KBM-7 (cell line): ENCODE data around the gene GPC6.

Experiments
- DNase-seq: peaks from one replicate; pipeline ENCODE4 v3.0.0-alpha.2; 2015
- in situ Hi-C: fragments of 300-500 bp; cut with MboI; formaldehyde crosslinking; loops from 2 replicates; pipeline ENCODE4 v1.14.3; 2020; ENCODE audit warnings: low sequenced_read_pairs, low pct_unique_long_range_greater_than_20kb, mixed read lengths

The GPC6 gene

GRCh38 chr13:93685900-93686299 lies 459.3 kb downstream of the GPC6 start:
- no peak for DNase-seq

DNA sequence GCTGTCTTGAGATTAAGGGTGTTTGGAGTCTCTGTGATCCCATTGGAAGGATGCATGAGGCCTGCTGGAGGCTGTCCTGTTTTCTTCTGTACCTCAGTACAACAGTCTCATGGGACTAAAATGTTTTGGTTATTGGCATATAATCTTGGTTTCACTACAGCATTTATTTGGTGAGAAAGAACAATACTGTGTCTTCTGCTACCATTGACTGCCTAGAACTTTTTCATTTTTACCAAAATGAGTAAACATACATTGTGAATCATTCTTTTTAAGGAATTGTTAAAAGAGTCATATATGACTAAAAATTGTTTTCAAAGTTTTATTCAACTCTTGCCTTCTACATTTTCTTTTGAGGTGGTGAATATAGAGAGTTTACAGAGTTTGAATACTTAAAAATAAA lies 459.8 kb downstream of the GPC6 start:
- no peak for DNase-seq
- in situ Hi-C loops: no loop called here

More at GRCh38 chr13:93685900-93686299, 459.3 kb downstream of the GPC6 start:
- in situ Hi-C loops: no loop called here

- in situ Hi-C loops: no loop called here
- DNase-seq: no peak
Measured at GRCh38 chr13:93687261-93687660, 460.7 kb downstream of the GPC6 start.

DNA sequence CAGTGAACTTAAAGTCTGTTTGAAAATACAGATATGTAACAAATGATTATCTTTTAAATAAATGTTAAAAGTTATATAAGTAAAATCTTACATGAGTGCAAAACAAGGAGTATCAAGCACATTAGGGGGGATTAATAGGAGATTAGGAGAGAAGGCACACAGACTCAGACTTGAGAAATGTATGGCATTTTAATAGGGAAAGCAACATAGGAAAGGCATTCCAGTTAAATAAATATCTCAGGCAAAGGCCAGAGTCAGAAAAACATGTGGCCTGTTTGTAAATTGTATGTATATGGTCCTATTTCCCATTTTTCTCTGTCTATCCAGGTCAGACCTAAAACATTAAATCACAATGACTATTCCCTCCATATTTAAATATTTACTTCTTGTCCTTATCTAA lies 462.7 kb downstream of the GPC6 start:
- no peak for DNase-seq
- in situ Hi-C loops: no loop called here

GRCh38 chr13:93690139-93690538 lies 463.5 kb downstream of the GPC6 start:
- in situ Hi-C loops: no loop called here
- DNase-seq: peak; percentile 18

DNA sequence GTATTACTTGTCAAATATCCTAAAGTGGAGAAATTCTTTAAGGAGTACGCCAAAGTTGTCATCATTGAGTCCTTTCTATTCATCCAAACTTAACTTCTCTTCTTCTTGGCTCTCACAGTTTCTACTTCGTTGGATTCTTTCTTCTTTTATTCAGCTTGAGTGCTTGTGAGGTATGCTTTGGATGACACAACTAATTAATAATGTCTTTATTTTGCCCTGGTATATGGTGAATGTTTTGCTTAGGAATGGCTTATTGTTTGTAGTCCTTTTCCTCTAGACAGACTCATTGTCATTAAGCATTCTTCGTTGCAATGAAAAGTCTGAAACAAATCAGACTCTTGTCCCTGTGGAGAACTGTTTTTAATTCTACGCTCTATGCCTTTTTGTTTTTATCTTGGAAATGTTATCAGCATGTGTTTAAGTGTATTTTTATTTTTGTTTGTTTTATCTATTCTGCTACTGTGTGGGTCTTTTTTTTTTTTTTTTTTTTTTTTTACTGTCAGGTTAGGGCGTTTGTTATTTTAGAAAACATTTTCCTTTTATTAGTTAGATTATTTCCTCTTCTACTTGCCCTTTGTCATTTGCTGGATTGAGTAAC lies 471.5 kb downstream of the GPC6 start:
- in situ Hi-C loops: no loop called here
- no peak for DNase-seq

DNA sequence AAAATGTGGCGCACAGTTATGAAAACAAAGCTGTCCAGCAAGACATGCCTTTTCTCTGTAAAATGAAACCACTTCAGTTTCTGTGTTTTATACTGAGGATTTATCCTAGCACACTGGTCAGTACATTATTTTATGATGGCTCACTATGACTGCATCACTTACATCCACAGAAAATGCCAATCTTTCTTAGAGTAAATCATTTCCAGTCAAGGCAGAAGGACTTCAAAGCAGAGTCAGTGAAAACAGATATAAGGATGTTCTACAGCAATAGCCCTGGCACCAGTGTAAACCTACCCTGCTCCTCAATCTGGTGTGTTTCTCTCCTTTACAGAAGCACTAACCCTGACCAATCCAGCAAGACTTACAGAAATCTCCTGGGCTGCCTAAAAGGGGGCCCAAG lies 473.5 kb downstream of the GPC6 start:
- DNase-seq: no peak
- in situ Hi-C loops: no loop called here

GRCh38 chr13:93708308-93709075 lies 481.9 kb downstream of the GPC6 start:
- in situ Hi-C loops: no loop called here
- DNase-seq: no peak

GRCh38 chr13:93709506-93710244 lies 483.1 kb downstream of the GPC6 start:
- no peak for DNase-seq
- in situ Hi-C loops: no loop called here

DNA sequence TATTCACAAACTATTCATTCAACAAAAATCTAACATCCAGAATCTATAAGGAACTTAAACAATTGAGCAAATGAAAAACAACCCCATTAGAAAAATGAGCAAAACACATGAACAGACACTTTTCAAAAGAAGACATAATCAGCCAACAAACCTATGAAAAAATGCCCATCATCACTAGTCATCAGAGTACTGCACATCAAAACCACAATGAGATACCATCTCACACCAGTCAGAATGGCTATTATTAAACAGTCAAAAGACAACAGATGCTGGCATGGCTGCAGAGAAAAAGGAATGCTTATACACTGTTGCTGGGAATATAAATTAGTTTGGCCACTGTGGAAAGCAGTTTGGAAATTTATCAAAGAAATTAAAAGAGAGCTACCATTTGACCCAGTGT lies 487.6 kb downstream of the GPC6 start:
- in situ Hi-C loops: no loop called here
- no peak for DNase-seq

GRCh38 chr13:93715866-93716265 lies 489.3 kb downstream of the GPC6 start:
- in situ Hi-C loops: no loop called here
- DNase-seq: no peak

DNA sequence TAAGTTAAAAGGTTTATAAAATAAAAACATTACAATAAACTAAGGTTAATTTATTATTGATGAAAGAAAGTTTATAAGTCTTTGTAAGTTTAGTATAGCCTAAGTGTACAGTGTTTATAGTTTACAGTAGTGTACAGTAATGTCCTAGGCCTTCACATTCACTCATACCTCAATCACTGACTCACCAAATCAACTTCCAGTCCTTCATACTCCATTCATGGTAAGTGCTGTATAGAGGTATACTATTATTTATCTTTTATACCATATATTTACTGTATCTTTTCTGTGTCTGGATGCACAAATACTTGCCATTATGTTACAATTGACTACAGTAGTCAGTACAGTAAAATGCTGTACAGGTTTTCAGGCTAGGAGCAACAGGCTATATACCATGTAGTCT lies 490.0 kb downstream of the GPC6 start:
- in situ Hi-C loops: no loop called here
- no peak for DNase-seq

DNA sequence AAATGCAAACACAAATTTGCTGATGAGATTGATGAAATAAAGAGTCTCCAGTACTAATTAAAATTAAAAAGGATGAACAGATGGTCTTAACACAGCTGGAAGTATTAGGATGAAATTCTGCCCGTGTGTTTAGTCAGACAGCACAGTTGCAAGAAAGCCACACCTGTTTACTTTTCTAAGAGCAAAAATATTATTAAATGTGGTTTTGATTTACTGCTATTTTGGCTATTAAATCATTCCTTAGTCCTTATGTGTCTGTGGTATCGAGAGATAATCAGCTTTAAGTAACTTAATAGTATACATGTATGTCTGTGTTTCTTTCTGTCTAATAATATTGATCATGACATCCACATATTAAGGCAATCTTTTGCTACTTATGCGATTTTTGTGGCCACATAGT lies 494.9 kb downstream of the GPC6 start:
- in situ Hi-C loops: no loop called here
- no peak for DNase-seq

- in situ Hi-C loops: no loop called here
- DNase-seq: no peak
Measured at GRCh38 chr13:93723316-93723715, 496.7 kb downstream of the GPC6 start.

DNA sequence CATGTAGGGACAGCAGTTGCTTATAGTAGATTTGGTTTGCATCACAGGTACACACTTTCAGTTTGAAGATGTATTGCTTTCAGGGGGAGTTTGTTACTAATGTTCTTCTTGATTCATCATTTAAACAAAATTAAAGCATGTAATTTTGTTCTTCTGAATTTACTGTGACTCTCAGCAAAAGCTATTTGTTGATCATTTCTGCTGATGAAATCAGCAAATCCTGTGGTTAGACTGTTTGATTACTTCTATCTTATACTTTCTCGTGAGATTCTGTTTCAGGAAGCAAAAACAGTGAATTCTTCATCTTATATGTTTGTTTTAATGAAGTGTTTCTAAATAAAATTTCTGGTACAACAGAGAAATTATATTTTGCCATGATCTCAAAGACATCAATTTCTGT lies 497.6 kb downstream of the GPC6 start:
- in situ Hi-C loops: no loop called here
- DNase-seq: no peak

DNA sequence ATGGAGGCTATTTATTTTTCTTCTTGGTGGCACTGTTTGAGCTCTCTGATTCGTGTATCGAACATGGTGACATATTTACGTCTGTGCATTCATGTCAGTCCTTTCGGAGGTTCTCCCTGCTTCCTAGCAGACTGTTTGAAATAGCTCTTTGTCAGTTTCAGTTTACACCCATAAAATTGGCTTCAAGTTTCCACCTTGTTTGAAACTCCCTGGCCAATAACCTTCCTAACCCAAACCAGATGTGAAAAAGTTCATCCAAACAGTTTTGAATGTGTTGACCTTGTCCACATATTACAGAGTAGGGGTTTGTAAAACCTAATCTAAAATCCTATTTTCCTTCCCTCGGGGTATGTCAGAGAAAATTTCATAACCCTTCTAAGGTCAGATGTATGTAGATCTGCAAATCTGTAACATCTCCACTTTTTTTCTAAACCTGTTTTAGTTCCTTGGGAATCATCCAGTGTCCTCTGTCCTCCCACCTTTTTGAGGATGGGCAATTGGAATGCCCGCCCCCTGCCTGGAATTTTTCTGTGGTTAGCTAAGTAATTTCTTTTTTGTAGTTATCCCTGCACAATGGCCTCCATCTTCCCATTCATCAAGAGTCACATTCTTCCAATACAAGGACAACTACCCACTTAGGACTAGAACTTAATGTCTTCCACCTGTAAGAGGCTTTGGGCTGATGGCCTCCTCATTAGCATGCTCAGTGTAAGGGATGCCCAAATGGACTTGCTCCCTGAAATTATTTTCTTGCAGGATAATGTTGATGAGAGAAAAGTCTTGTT lies 499.8 kb downstream of the GPC6 start:
- no peak for DNase-seq

GRCh38 chr13:93727211-93728141 lies 500.9 kb downstream of the GPC6 start:
- peak; percentile 1 for DNase-seq
- in situ Hi-C loops: no loop called here

More for the DNA sequence above, 499.8 kb downstream of the GPC6 start:
- in situ Hi-C loops: no loop called here

DNA sequence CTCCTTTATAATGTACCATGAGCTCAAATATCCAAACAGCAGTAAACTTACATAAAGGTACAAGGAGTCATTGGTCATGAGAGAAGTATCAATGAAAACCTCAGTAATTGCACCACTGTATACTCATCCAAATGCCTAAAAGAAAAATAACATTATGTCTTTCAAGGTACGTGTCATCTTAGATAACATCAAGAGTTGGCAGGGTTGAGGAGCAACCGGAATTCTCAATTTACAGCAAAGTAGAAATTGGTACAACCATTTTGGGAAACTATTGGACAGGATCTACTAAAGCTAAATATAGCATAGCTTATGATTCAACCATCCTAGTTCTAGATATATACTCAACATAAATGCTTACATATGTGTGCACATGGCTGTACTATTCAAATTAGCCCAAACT lies 502.8 kb downstream of the GPC6 start:
- no peak for DNase-seq
- in situ Hi-C loops: no loop called here

DNA sequence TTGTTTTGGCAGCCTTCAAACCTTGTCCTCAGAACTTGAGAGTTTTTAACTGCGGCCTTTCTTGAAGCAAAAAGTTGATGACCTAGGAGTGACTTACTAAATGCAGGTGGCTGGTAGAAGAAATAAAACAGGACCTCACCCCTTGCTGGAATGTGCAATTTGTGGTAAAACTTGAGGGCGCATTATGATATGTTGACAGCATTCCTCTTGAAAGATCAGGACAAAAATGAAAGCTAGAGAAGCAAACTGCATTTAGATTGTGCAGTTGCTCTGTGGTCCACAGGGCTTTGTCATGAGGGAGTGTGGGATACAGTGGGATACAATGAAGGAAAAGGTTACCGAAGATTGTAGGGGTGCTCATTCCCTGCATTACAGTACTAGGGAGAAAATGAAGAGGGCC lies 504.2 kb downstream of the GPC6 start:
- in situ Hi-C loops: no loop called here

More for the DNA sequence above, 504.2 kb downstream of the GPC6 start:
- no peak for DNase-seq
